Suprapubic skin (tissue), 4 donors: ENCODE results near the gene CARHSP1. TPM values are rescaled to one million over a fixed set of nuclear protein-coding genes. Genes with fewer than 3 reads are reported as not detected.
A peak's percentile ranks its signal among the peaks of the same experiment; 100 is the strongest.

Experiments used
- DNase-seq, 2 donors: peaks; one replicate each; pipeline ENCODE4 v3.0.0-alpha.2; 2019; ENCODE audit warnings: low spot score in 2 of 2
- H3K27ac ChIP-seq: fragments of 200-600 bp; sonication (generic); one replicate; pipeline ENCODE4 v1.5.1; 2019
- H3K27me3 ChIP-seq: fragments of 200-600 bp; sonication (generic); one replicate; pipeline ENCODE4 v1.5.1; 2019
- H3K36me3 ChIP-seq: fragments of 200-600 bp; sonication (generic); one replicate; pipeline ENCODE4 v1.5.1; 2019
- H3K4me1 ChIP-seq: fragments of 200-600 bp; sonication (generic); one replicate; pipeline ENCODE4 v1.5.1; 2019
- H3K4me3 ChIP-seq: fragments of 200-600 bp; sonication (generic); one replicate; pipeline ENCODE4 v1.5.1; 2019; ENCODE audit warnings: mild to moderate bottlenecking
- H3K9me3 ChIP-seq: fragments of 200-600 bp; sonication (generic); one replicate; pipeline ENCODE4 v1.5.1; 2019
- EP300 ChIP-seq: sonication (generic); formaldehyde crosslinking; IDR thresholded peaks from one replicate; pipeline ENCODE4 v1.6.1; 2017; ENCODE audit warnings: antibody characterized with exemption
- POLR2A ChIP-seq, 2 donors: fragments of 450-650 bp; IDR thresholded peaks; one replicate each; pipeline ENCODE4 v1.6.1; 2017; ENCODE audit warnings: antibody characterized with exemption in 2 of 2, mild to moderate bottlenecking in 2 of 2, moderate library complexity in 2 of 2
- POLR2AphosphoS5 ChIP-seq, 3 donors: sonication (generic); formaldehyde crosslinking; IDR thresholded peaks; one replicate each; pipeline ENCODE4 v1.6.1; 2017; ENCODE audit warnings: antibody characterized with exemption in 3 of 3
- WGBS: methylation state at CpG from one replicate; pipeline ENCODE4 v1.1.5; 2018; 5-methylcytosine and 5-hydroxymethylcytosine counted together
- total RNA-seq, 4 donors: library from RNA; depleted of rRNA; stranded (reverse); fragments of >200 nt; gene quantifications; one replicate each; pipeline ENCODE4 v1.1.0, GENCODE V29; 2016
- TF ChIP-seq, protein P1 (sequence below), 2 donors: fragments of 200-600 bp in 1 of 2; fragments of 450-650 bp in 1 of 2; sonication (generic) in 1 of 2; IDR thresholded peaks; one replicate each; pipeline ENCODE4 v1.5.1; 2016 to 2019; ENCODE audit warnings: antibody characterized with exemption in 2 of 2, mild to moderate bottlenecking in 1 of 2, moderate library complexity in 1 of 2

The CARHSP1 gene
- total RNA-seq, 4 donors from 2014 or later = 32.7 to 60.8 (median 41.5) TPM

DNA sequence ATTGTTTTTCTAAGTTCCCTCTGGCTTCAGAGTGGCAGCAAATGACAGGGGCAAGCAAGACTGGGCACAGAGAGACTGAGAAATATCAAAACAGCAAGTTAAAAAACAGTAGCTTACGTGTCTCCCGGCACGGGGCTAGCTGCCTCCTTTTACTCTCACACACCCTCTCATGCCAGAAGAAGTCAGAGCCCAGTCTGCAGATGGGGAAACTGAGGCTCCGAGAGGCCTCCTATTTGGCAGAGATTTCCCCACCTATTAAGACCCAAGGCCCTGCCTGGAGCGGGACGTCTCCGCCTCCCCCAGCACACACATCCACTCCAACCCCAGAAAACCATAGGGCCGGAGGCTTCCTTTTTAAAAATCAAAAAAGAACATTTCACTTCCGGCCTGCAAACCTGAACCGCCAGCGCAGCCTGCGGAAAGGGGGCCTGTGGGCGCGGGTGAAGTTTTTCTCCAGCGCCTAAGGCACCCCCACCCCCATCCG, 832 bp downstream of the CARHSP1 start:
- TF ChIP-seq, protein P1, sequence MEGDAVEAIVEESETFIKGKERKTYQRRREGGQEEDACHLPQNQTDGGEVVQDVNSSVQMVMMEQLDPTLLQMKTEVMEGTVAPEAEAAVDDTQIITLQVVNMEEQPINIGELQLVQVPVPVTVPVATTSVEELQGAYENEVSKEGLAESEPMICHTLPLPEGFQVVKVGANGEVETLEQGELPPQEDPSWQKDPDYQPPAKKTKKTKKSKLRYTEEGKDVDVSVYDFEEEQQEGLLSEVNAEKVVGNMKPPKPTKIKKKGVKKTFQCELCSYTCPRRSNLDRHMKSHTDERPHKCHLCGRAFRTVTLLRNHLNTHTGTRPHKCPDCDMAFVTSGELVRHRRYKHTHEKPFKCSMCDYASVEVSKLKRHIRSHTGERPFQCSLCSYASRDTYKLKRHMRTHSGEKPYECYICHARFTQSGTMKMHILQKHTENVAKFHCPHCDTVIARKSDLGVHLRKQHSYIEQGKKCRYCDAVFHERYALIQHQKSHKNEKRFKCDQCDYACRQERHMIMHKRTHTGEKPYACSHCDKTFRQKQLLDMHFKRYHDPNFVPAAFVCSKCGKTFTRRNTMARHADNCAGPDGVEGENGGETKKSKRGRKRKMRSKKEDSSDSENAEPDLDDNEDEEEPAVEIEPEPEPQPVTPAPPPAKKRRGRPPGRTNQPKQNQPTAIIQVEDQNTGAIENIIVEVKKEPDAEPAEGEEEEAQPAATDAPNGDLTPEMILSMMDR (IDR thresholded peaks at IDR 0.05) = no peak
- no peak for TF ChIP-seq POLR2A (IDR thresholded peaks at IDR 0.05)
- no peaks in the 10 kb centered on the region for H3K27me3 ChIP-seq
- peaks cover 66% of the 10 kb centered on the region for H3K4me1 ChIP-seq
- DNase-seq = no peak
- no peaks in the 10 kb centered on the region for H3K9me3 ChIP-seq
- no peaks in the 10 kb centered on the region for H3K36me3 ChIP-seq
- peak overlapping the region; percentile 74 for H3K4me3 ChIP-seq
- peak overlapping the region; percentile 61 for H3K27ac ChIP-seq
- WGBS = 2% methylated on average over 16 of the region's 16 CpGs

DNA sequence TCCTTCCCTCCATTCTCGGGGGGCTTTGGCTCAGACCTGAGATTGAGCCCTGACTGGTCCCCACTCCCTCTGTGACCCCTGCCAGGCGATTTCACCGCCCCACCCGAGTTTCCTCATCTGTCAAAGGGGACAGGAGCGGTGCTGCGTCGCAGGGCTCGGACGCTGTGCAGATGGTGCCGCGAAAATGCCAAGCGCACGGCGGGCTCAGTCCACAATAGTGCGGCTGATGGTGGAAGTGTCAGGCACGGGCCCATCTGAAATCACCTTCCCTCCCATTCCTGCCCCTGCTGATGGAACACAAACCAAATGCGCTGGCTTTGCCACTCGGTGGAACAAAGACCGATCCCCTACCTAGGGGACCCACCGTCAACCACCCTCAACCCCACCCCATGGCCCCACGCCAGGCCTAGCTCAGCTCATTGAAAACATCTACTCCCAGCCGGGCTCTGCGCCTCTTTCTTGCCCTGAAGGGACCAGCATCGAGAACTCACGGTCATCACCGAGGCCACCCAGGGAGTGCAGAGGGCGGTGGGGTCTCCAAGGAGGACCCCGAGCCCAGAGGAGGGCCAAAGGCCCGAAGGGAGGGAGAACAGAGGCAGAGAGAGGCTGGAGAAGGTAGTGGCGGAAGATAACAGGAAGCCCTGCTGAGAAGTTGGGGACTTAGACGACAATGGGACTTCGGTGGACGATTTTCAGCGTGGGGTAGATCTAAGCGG, 1.4 kb downstream of the CARHSP1 start:
- TF ChIP-seq POLR2AphosphoS5 (IDR thresholded peaks at IDR 0.05) = no peak
- TF ChIP-seq, protein P1 (IDR thresholded peaks at IDR 0.05) = no peak
- no peak for TF ChIP-seq EP300
- Histone ChIP-seq H3K9me3 (no peaks in the 10 kb centered on the region), H3K4me3 (peak overlapping the region; percentile 74), H3K27me3 (no peaks in the 10 kb centered on the region), H3K36me3 (no peaks in the 10 kb centered on the region), H3K4me1 (peaks cover 66% of the 10 kb centered on the region), H3K27ac (peak overlapping the region; percentile 61)
- peak in 1 of 2 donors; percentile 82 for DNase-seq
- 4% methylated on average over 31 of the region's 35 CpGs for WGBS

- TF ChIP-seq EP300 = no peak
- no peak for TF ChIP-seq POLR2AphosphoS5 (IDR thresholded peaks at IDR 0.05)
- TF ChIP-seq, protein P1 (IDR thresholded peaks at IDR 0.05) = no peak
- TF ChIP-seq POLR2A (IDR thresholded peaks at IDR 0.05) = no peak
- no peaks in the 10 kb centered on the region for H3K27me3 ChIP-seq
- H3K4me3 ChIP-seq = peak overlapping the region; percentile 74
- no peak for DNase-seq
- H3K9me3 ChIP-seq = no peaks in the 10 kb centered on the region
- WGBS = 48% methylated on average over 4 of the region's 16 CpGs
- H3K36me3 ChIP-seq = no peaks in the 10 kb centered on the region
- H3K4me1 ChIP-seq = peaks cover 66% of the 10 kb centered on the region
- H3K27ac ChIP-seq = peak overlapping the region; percentile 18
These were observed 2.0 kb downstream of the CARHSP1 start for GRCh38 chr16:8866884-8867215.

GRCh38 chr16:8866118-8866883, 2.5 kb downstream of the CARHSP1 start:
- Histone ChIP-seq H3K9me3 (no peaks in the 10 kb centered on the region), H3K4me1 (peaks cover 69% of the 10 kb centered on the region), H3K36me3 (no peaks in the 10 kb centered on the region), H3K27ac (peak overlapping the region; percentile 18), H3K4me3 (peak overlapping the region; percentile 74), H3K27me3 (no peaks in the 10 kb centered on the region)
- TF ChIP-seq POLR2AphosphoS5 (IDR thresholded peaks at IDR 0.05) (no peak), POLR2A (IDR thresholded peaks at IDR 0.05) (no peak), EP300 (no peak)
- TF ChIP-seq, protein P1 (IDR thresholded peaks at IDR 0.05) = no peak
- 23% methylated on average over 25 of the region's 30 CpGs for WGBS
- peak in 1 of 2 donors; percentile 80 for DNase-seq
